ENCODE results near the gene POU5F1.
"Not testable (repeated sequence)": the region's sequence is repeated elsewhere in the genome, so short reads cannot be mapped to it uniquely, and the experiment has no call there.

POU5F1 gene

DNA sequence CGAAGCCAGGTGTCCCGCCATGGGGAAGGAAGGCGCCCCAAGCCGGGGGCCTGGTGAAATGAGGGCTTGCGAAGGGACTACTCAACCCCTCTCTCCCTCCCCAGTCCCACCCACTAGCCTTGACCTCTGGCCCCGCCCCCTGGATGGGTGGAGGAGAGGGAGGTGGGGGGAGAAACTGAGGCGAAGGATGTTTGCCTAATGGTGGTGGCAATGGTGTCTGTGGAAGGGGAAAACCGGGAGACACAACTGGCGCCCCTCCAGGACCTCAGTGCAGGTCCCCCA, at the start of gene POU5F1:
Gene POU5F1 (minus strand): TSS at position 83 of the 282 bp plus-strand sequence. CDS start 62 bp downstream, at position 21.
- no peak for DNase-seq

DNA sequence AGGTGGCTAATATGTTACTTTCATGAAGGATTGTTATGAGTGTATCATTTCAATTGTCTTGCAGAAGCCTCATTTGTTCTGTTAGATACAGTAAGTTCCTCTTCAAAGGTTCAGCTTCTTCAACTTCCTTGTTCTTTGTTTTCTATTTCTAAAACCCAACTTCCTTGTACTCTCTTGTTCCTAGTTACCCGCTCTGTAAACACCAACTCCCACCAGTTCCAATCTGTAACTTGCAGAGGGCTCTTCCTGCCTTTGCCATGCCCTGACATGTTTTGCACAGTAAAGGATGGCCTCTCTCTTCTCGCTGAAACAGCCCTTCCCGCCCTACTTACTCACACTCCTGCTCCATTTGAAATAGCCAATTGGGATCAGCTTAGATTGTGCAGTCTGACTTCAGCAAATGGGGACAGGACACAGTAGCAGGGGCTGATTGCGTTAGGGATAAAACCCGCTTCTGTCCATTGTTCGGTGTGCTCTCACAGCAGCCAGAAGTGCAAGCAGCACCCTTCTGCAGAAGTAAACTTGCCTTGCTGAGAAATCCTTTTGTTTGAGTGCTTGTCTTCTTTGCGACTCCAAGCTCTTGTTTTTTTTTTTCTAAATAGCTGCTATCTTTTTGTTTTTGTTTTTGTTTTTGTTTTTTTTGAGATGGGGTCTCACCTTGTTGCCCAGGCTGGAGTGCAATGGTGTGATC, 45.9 kb upstream of the POU5F1 start:
- peak in 1 of 58 donors; percentile 22 for DNase-seq

DNA sequence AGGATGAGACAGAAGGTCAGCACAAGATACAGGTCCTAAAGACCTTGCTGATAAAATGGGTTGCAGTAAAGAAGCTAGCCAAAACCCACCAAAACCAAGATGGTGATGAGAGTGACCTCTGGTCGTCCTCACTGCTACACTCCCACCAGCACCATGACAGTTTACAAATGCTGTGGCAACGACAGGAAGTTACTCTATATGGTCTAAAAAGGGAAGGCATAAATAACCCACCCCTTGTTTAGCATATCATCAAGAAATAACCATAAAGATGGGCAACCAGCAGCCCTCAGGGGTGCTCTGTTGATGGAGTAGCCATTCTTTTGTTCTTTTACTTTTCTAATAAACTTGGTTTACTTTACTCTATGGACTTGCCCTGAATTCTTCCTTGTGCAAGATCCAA, 44.7 kb upstream of the POU5F1 start:
- DNase-seq: not testable (repeated sequence)

- DNase-seq: no peak
These were observed 44.0 kb upstream of the POU5F1 start for GRCh38 chr6:31214516-31214915.

GRCh38 chr6:31210741-31211532, 40.5 kb upstream of the POU5F1 start:
- no peak for DNase-seq

- no peak for DNase-seq
These were observed 39.6 kb upstream of the POU5F1 start for GRCh38 chr6:31210123-31210522.

- no peak for DNase-seq
These were observed 38.7 kb upstream of the POU5F1 start for GRCh38 chr6:31209137-31209536.

- DNase-seq: no peak
These were observed 38.0 kb upstream of the POU5F1 start for GRCh38 chr6:31208506-31208905.

DNA sequence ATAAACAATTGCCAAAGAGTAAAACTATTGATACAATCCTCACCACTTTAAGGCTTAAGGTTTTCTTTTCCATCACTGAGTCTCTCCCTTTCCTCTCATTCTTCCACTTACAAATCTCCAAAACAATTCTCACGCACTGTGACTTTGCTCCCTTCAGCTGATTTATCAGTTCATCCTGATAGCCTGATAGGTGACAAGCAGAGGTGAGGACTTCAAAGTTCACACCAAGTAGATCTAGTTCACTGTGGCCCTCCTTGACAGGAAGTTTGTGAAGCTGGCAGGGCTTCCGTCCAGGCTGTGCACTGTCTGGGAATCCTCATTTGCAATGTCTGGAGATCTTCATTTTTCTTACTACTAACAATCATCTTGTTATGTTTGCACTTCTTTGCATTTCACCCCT, 35.2 kb upstream of the POU5F1 start:
- DNase-seq: no peak

DNA sequence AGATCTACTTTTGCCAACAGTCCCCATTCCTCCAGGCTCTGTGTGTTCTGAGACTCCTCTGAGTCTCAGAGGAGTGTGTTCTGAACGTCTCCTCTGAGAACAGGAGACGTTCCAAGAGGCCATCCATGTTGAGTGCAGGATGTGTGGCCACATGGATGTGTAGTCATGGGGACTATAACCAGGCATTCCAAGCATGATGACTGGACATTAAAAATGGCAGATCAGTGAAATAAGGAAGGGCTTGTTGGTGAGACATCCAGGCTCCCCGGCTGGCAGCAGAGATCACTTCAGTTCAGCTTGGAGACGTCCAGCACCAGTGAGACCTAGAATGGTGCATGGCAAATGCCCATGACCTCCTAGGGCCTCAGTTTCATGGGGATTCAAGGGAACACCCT, 34.3 kb upstream of the POU5F1 start:
- DNase-seq: no peak

GRCh38 chr6:31203345-31203979, 33.0 kb upstream of the POU5F1 start:
- DNase-seq: no peak

DNA sequence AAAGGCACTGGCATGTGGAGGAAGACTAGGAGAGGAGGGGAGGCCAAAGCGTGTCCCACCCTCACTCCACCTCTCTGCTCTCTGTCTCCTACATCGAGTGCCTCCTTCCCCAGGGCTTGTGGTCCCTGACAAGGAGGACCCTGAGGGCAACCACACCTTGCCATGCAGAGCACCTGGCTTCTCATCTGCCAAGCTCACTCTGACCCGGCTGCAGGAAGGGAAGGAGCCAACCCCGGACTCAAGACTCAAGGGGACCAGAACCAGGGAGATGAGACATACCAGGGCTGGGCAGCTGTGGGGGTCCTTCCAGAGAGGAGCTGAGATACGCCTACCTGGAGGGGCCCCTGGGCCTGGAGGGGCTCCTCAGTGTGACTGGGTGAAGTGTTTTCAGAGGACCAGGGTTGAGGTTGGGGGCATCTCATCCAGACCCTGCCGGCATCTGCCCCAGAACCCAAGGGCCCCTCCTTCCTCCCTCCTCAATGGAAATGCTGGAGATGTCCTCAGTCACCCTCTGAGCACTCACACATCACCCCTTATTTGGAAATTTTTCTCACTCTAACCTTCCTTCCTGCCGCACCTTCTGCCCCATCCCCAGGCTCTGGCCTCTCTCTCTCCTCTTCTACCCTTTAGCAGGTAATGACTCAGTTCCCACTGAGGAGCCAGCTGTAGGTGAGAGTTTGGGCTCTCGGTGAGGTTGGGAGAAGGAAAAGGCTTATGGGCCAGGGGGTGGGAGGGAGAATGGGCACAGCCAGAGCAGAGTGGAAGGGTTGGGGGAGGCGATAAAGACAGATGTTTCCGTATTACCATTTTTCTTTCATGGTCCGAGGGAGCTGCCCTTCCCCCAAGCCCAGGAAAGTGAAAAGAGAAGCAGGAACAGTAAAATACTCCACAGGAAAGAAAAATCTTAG, 32.0 kb upstream of the POU5F1 start:
- DNase-seq: no peak

- DNase-seq: not testable (repeated sequence)
These were observed 28.6 kb upstream of the POU5F1 start for GRCh38 chr6:31199105-31199452.

- DNase-seq: peak in 57 of 58 donors; percentile 22 to 89 (median 79)
These were observed 27.2 kb upstream of the POU5F1 start for GRCh38 chr6:31197559-31198305.

- not testable (repeated sequence) for DNase-seq
These were observed 26.0 kb upstream of the POU5F1 start for GRCh38 chr6:31196251-31197022.

- DNase-seq: not testable (repeated sequence)
These were observed 25.0 kb upstream of the POU5F1 start for GRCh38 chr6:31195308-31195979.

DNA sequence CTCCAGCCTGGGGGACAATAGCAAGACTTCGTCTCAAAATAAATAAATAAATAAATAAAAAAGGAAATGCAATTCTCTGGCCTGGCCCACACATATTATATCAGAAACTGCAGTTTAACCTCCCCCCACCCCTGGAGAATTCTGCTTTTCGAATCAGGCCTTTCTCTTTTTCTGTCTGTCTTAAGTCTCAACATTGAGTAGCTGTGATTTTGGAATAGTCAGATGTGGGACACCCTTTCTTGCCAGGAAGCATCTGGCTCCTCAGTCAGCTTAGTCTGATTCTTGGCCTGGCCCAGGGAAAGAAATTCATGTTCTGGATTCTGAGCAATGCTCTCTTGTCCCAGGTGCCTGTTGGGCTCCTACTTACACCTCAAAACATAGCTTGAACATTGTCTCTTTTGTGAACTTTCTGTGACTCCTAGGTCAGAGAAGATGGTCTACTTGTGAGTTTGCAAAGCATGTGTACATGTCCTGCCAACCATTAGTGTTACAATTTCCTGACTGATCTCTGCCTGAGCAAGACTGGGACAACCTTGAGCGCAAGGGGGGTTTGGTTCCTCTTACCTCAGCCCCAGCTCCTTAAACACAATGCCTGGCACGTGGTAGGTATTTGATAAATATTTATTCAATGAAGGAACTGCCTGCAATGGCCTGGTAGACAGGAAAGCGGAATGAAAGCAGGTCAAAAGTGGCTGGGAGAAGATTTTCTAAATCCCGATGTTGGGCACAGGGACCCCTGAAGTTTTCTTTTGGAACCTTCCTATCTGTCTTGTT, 23.8 kb upstream of the POU5F1 start:
- DNase-seq: no peak

DNA sequence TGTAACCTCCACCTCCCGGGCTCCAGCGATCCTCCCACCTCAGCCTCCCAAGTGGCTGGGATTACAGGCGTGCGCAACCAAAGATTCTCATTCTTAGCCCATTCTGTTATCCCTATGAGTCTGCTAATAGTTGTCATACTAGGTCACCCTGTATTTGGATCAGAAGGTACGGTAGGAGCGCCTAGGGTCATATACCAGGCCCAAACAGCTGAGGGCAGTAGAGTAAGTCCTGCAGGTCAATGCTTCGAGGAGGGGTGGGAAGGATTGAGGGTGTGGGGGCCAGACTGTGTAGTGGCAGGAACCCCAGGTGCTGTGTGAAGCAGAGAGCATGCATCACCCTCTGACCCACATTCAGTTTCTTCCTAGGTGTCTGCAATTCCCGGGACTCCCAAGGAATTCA, 22.7 kb upstream of the POU5F1 start:
- DNase-seq: no peak

All from anterior cingulate cortex (tissue), 58 donors.